NCI-H1048 (cell line): ENCODE measurements around the gene POLA2.

Source experiments
- DNase-seq: peaks from one replicate; lab custom pipeline; 2025; lab: John Stamatoyannopoulos, UW

The POLA2 gene

GRCh38 chr11:65286686-65287085 is 24.9 kb downstream of the POLA2 start:
- no peak for DNase-seq

GRCh38 chr11:65287601-65288000 is 25.8 kb downstream of the POLA2 start:
- no peak for DNase-seq

GRCh38 chr11:65288706-65289536 is 27.2 kb downstream of the POLA2 start:
- DNase-seq: no peak

GRCh38 chr11:65290448-65291165 is 28.8 kb downstream of the POLA2 start:
- DNase-seq: no peak

- DNase-seq: no peak
Measured at GRCh38 chr11:65291613-65292012, 29.9 kb downstream of the POLA2 start.

GRCh38 chr11:65292890-65293289 is 31.1 kb downstream of the POLA2 start:
- DNase-seq: no peak

- no peak for DNase-seq
Measured at GRCh38 chr11:65293909-65294381, 32.2 kb downstream of the POLA2 start.

- DNase-seq: no peak
Measured at GRCh38 chr11:65295001-65295400, 33.2 kb downstream of the POLA2 start.

GRCh38 chr11:65295571-65296341 is 34.0 kb downstream of the POLA2 start:
- DNase-seq: no peak

- DNase-seq: no peak
Measured at GRCh38 chr11:65297026-65297672, 35.4 kb downstream of the POLA2 start.

GRCh38 chr11:65298131-65298535 is 36.4 kb downstream of the POLA2 start:
- no peak for DNase-seq

- DNase-seq: no peak
Measured at GRCh38 chr11:65298655-65299179, 37.0 kb downstream of the POLA2 start.

GRCh38 chr11:65300621-65301275 is 39.0 kb downstream of the POLA2 start:
- no peak for DNase-seq

GRCh38 chr11:65301491-65302329 is 39.9 kb downstream of the POLA2 start:
- no peak for DNase-seq

- DNase-seq: no peak
Measured at GRCh38 chr11:65303555-65303954, 41.8 kb downstream of the POLA2 start.

- no peak for DNase-seq
Measured at GRCh38 chr11:65304110-65304509, 42.3 kb downstream of the POLA2 start.

GRCh38 chr11:65304613-65305012 is 42.9 kb downstream of the POLA2 start:
- no peak for DNase-seq

- no peak for DNase-seq
Measured at GRCh38 chr11:65305501-65306268, 43.9 kb downstream of the POLA2 start.
